AG04450 (cell line): Measurements from ENCODE around the gene FLOT2. TPM values are rescaled to one million over a fixed set of nuclear protein-coding genes. Genes with fewer than 3 reads are reported as not detected.

Experiments
- CTCF ChIA-PET: fragments of 300-600, 350-600 bp; formaldehyde crosslinking; extraction: SDS; loops from one replicate; lab custom pipeline; 2022; ENCODE audit warnings: antibody characterized with exemption, inconsistent platforms; lab: Charles Lee
- POLR2A ChIA-PET: fragments of 350-600 bp; formaldehyde crosslinking; extraction: SDS; loops from one replicate; lab custom pipeline; 2021; ENCODE audit warnings: antibody characterized with exemption, inconsistent platforms; lab: Yijun Ruan, JAX
- DNase-seq: peaks from one replicate; pipeline ENCODE4 v3.0.0-alpha.2; 2011; ENCODE audit warnings: low read depth, low spot score
- H3K27ac ChIP-seq: one replicate; pipeline ENCODE4 v1.5.1; 2012; ENCODE audit warnings: low read depth, low read length, control low read depth
- H3K27me3 ChIP-seq: one replicate; pipeline ENCODE4 v1.6.0; 2012; ENCODE audit warnings: low read length; ENCODE audit not compliant: control insufficient read depth, insufficient read depth
- H3K4me3 ChIP-seq: 2 replicates; pipeline ENCODE4 v1.5.1; 2011; ENCODE audit warnings: mild to moderate bottlenecking, low read depth, low read length, control low read depth
- H3K9me3 ChIP-seq: 2 replicates; pipeline ENCODE4 v1.5.1; 2012; ENCODE audit warnings: low read length; ENCODE audit not compliant: control insufficient read depth, insufficient read depth
- CTCF ChIP-seq: IDR thresholded peaks from 2 replicates; pipeline ENCODE4 v1.5.1; 2011; ENCODE audit warnings: low read depth, low read length, control low read depth, inconsistent platforms
- polyA plus RNA-seq: library from polyadenylated mRNA; depleted of rRNA; stranded (reverse); fragments of >200 nt; gene quantifications from 2 replicates; pipeline ENCODE4 v1.2.3, GENCODE V29; 2011

Gene FLOT2
- polyA plus RNA-seq, 1 experiment: 80.5 TPM

GRCh38 chr17:28885951-28886350, 11.6 kb downstream of the FLOT2 start:
- Histone ChIP-seq H3K9me3 (no peaks in the 10 kb centered on the region), H3K4me3 (no peak overlapping the region), H3K27me3 (no peaks in the 10 kb centered on the region), H3K27ac (no peak overlapping the region)
- DNase-seq: no peak
- no peak for TF ChIP-seq CTCF
- POLR2A ChIA-PET: no interaction called here
- CTCF ChIA-PET: interaction anchor here (1.6 kb wide), 1 partner anchor 122 kb away, joined by 4 read pairs; no protein-coding TSS in a partner anchor

- Histone ChIP-seq H3K27ac (no peak overlapping the region), H3K9me3 (no peaks in the 10 kb centered on the region), H3K27me3 (no peaks in the 10 kb centered on the region), H3K4me3 (no peak overlapping the region)
- ChIA-PET CTCF (interaction anchor here (1.6 kb wide), 1 partner anchor 122 kb away, joined by 4 read pairs; no protein-coding TSS in a partner anchor), POLR2A (interaction anchor here (0.6 kb wide), 1 partner anchor 42 kb away, joined by 4 read pairs; no protein-coding TSS in a partner anchor)
- no peak for TF ChIP-seq CTCF
- DNase-seq: no peak
Observed at GRCh38 chr17:28885363-28885762, 12.2 kb downstream of the FLOT2 start.

GRCh38 chr17:28883967-28884702, 13.4 kb downstream of the FLOT2 start:
- Histone ChIP-seq H3K9me3 (no peaks in the 10 kb centered on the region), H3K27me3 (no peaks in the 10 kb centered on the region), H3K27ac (no peak overlapping the region), H3K4me3 (no peak overlapping the region)
- TF ChIP-seq CTCF: no peak
- no peak for DNase-seq
- POLR2A ChIA-PET: no interaction called here
- CTCF ChIA-PET: no interaction called here

GRCh38 chr17:28882154-28882895, 15.2 kb downstream of the FLOT2 start:
- CTCF ChIA-PET: interaction anchor here (1.9 kb wide), 1 partner anchor 119 kb away, joined by 8 read pairs; no protein-coding TSS in a partner anchor
- TF ChIP-seq CTCF: no peak
- no peaks in the 10 kb centered on the region for H3K9me3 ChIP-seq
- H3K4me3 ChIP-seq: no peak overlapping the region
- DNase-seq: no peak
- POLR2A ChIA-PET: interaction anchor here (1.0 kb wide), 1 partner anchor 119 kb away, joined by 3 read pairs; no protein-coding TSS in a partner anchor
- peak overlapping the region; percentile 0 for H3K27ac ChIP-seq
- no peaks in the 10 kb centered on the region for H3K27me3 ChIP-seq
